Effector memory CD4-positive, alpha-beta T cell (primary cell): ENCODE data around the gene XPO4.

Experiments used
- DNase-seq, 3 donors: peaks; one replicate each; pipeline ENCODE4 v3.0.0-alpha.2; 2020
- H3K27ac ChIP-seq: 2 replicates; pipeline ENCODE4 v1.7.0; 2013; ENCODE audit warnings: mild to moderate bottlenecking, low read length, moderate library complexity; ENCODE audit not compliant: insufficient read depth, poor library complexity, severe bottlenecking
- H3K27me3 ChIP-seq: replicated peaks from 2 replicates; pipeline ENCODE4 v1.7.0; 2013; ENCODE audit warnings: mild to moderate bottlenecking, low read length; ENCODE audit not compliant: insufficient read depth, control insufficient read depth, poor library complexity, severe bottlenecking
- H3K36me3 ChIP-seq: 2 replicates; pipeline ENCODE4 v1.7.0; 2013; ENCODE audit warnings: mild to moderate bottlenecking, low read length, moderate library complexity; ENCODE audit not compliant: control insufficient read depth, insufficient read depth
- H3K4me1 ChIP-seq: 2 replicates; pipeline ENCODE4 v1.7.0; 2013; ENCODE audit warnings: low read length, mild to moderate bottlenecking; ENCODE audit not compliant: control insufficient read depth, insufficient read depth, poor library complexity, severe bottlenecking
- H3K4me3 ChIP-seq: 2 replicates; pipeline ENCODE4 v1.7.0; 2013; ENCODE audit warnings: low read length, low read depth, mild to moderate bottlenecking; ENCODE audit not compliant: insufficient read depth, poor library complexity, severe bottlenecking
- H3K9me3 ChIP-seq: 2 replicates; pipeline ENCODE4 v1.7.0; 2013; ENCODE audit warnings: mild to moderate bottlenecking, low read length, moderate library complexity; ENCODE audit not compliant: control insufficient read depth

The XPO4 gene

DNA sequence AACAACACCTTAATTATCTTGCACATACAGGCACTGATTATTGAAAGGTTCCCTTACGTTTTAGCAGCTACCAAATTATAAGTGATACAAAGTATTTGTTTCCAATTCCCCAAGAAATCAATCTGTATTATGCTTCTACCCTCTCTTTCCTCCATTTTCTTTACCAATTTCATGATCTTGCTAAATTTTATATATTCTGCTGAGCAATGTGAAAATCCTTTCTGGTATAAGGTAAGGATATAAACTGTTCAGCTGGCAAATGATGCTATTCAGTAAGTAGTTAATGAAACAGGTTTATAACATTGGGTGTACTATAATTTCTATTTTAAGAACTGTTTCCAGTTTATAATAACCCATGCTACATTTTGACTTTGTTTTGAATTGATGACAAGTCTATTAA, 127.8 kb downstream of the XPO4 start:
- no peak overlapping the region for H3K4me3 ChIP-seq
- H3K27me3 ChIP-seq = no peaks in the 10 kb centered on the region
- DNase-seq = no peak
- peaks cover 12% of the 10 kb centered on the region for H3K4me1 ChIP-seq
- H3K36me3 ChIP-seq = no peaks in the 10 kb centered on the region
- no peaks in the 10 kb centered on the region for H3K9me3 ChIP-seq
- H3K27ac ChIP-seq = no peak overlapping the region

DNA sequence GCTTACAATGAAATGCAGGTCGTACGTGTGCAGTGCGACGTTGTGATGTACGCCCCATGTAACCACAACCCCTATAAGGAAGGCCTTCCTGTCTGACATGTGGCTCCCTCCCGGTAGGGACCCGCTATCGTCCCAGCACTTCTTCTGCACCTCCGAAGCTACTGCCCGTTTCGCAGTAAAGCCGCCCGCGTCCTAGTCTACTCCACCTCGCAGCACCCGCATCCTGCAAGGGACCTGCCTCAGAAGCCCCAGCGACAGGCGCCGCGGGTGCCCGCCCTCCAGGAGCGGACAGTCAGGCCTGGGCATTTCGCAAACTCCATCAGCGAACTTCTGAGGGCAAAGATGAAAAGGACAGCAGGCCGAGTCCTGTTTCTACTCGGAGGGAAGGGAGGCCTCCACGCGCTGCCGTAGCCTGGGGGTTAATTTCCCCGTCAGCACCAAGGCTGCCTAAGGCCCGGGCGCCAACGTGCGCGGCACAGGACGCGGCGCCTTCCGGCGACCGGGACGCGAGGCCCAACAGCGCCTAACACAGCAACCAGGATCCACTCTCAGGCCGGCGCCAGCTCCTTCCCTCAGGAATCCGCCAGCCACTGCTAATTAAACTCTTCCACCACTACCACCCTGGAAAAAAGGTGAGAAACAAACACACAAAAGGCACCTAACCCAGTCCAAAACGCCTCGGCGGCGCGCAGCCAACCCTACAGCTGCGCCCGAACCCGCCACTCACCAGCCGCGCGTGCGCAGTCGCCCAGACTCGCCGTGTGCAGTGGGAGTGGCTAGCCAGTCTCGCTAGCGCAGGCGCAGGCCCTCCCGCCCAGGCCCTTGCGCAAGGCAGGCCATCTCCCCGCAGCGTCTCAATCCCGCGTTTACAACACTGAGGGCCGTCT, 129.1 kb downstream of the XPO4 start, which contains the start of gene EEF1AKMT1:
EEF1AKMT1 (minus strand) TSS at position 768 of the 887 bp plus-strand sequence. CDS start 16,363 bp downstream, outside the sequence.
- DNase-seq = peak; percentile 82 to 88 (median 85)
- peak within 1 kb of the TSS; percentile 63 for H3K4me3 ChIP-seq
- H3K9me3 ChIP-seq = no peaks in the 10 kb centered on the region

DNA sequence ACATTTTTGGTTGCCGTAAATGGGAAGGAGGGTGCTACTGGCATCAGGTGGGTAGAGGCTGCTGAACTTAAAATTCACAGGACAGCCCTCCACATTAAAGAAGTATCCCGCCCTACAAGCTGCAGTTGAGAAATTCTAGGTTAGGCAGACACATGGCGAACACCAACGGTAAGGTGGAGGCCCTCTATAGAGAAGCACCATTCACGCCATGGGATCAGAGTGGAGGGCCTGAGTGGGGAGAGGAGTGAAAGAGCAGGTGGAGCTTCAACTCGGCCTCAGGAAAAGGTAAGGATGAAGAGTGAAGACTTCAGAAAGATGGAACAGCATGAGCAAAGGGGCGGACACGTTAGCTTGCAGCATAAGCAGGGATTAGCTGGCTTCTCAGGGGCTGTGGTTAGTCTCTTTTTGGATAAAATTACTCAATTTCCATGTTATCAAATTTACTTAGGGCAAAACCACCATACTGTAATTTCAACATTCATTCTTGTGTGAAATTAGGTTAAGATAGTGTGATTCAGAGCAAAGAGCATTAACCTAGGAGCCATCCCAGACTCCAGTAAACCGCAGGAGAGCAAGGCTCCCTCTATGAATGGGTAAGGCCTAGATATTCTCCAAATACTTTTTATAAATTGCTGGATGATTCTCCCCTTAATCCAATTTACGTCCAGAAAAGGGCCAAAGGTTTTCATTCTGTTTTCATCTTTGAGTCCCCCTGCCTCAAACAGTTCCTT, 130.0 kb downstream of the XPO4 start:
- Histone ChIP-seq H3K4me3 (peak overlapping the region; percentile 63), H3K27me3 (no peaks in the 10 kb centered on the region), H3K27ac (peak overlapping the region; percentile 81), H3K36me3 (no peaks in the 10 kb centered on the region), H3K9me3 (no peaks in the 10 kb centered on the region), H3K4me1 (peaks cover 12% of the 10 kb centered on the region)
- no peak for DNase-seq

More for the DNA sequence above, 129.1 kb downstream of the XPO4 start, which contains the start of gene EEF1AKMT1:
- H3K27me3 ChIP-seq = no peaks in the 10 kb centered on the region
- H3K27ac ChIP-seq = peak within 1 kb of the TSS; percentile 81
- peaks cover 12% of the 10 kb centered on the region for H3K4me1 ChIP-seq
- no peaks in the 10 kb centered on the region for H3K36me3 ChIP-seq

DNA sequence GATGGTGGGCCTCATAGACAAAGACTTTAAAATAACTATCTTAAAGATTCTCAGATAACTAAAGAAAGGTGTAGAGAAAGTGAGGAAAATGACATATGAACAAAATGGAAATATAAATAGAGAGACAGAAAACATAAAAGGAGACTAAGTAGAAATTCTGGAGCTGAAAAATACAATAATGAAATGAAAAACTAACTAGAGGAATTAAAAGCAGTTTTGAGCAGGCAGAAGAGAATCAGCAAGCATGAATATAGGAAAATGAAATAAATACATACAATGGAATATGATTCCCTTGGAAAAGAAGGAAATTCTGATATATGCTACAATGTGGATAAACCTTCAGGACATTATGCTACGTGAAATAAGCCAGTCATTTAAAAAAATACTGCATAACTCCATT, 132.7 kb downstream of the XPO4 start:
- Histone ChIP-seq H3K4me1 (peaks cover 12% of the 10 kb centered on the region), H3K36me3 (no peaks in the 10 kb centered on the region), H3K27ac (no peak overlapping the region), H3K9me3 (no peaks in the 10 kb centered on the region), H3K4me3 (no peak overlapping the region), H3K27me3 (no peaks in the 10 kb centered on the region)
- no peak for DNase-seq

DNA sequence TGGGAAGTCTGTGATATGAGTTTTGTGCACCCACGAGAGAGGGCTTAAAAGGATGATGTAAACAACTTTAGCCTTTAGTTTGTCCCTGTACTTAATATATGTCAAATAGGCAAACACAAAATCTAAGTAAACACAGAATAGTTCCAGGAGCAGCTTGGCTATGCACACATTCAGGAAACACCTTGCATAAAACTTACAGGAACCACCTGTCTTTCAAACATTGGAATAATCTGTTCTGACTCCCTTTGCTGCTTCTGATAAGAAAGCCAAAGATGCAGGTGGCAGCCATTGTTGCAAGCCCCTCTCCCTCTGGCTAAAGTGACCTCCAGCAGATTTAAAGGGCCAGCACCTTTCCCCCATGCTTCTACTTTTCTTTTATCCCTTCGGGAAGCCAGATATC, 133.5 kb downstream of the XPO4 start:
- H3K4me3 ChIP-seq = no peak overlapping the region
- no peaks in the 10 kb centered on the region for H3K27me3 ChIP-seq
- H3K4me1 ChIP-seq = peaks cover 10% of the 10 kb centered on the region
- H3K27ac ChIP-seq = no peak overlapping the region
- no peaks in the 10 kb centered on the region for H3K9me3 ChIP-seq
- no peaks in the 10 kb centered on the region for H3K36me3 ChIP-seq
- no peak for DNase-seq

DNA sequence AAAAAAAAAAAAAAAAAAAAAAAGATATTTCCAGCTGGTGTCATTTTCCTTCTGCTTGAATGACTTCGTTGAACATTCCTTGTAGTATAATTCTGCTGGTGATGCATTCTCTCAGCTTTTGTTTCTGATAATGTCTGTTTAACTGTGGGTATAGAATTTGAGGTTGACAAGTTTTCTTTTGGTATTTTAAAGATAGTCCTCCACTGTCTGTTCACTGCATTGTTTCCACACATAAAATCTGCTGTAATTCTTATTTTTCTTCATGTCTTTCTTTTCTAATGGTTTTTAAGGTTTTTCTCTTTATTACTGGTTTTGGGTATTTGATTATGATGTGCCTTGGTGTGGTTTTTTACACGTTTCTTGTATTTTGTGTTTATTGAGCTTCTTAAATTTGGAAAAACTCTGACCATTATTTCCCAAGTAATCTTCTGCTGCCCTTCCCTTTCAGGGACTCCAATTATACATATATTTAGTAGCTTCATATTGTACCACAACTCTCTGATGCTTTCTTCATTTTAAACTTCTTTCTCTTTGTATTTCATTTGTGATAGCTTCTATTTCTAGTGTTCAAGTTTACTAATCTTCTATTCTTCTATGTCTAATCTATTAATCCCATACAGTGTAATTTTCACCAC, 135.1 kb downstream of the XPO4 start:
- DNase-seq = no peak
- H3K9me3 ChIP-seq = no peaks in the 10 kb centered on the region
- H3K27me3 ChIP-seq = no peaks in the 10 kb centered on the region
- no peaks in the 10 kb centered on the region for H3K36me3 ChIP-seq
- H3K27ac ChIP-seq = no peak overlapping the region
- peaks cover 3% of the 10 kb centered on the region for H3K4me1 ChIP-seq
- H3K4me3 ChIP-seq = no peak overlapping the region

DNA sequence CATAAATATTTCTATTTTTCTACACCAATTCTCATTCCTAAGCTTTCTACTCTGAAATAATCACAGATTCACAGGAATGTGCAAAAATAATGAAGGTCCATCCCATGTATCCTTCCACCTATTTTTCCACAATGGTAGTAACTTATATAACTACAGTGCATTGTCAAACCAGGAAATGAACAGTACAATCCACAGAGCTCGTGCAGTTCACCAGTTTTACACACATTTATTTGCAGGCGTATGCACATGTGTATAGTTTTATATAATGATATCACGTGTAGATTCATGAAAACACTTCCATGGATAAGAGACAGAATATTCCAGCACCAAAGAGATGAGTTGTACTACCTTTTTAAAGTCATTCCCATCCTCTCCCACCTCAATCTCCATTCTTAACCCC, 141.7 kb downstream of the XPO4 start:
- H3K9me3 ChIP-seq = no peaks in the 10 kb centered on the region
- no peaks in the 10 kb centered on the region for H3K36me3 ChIP-seq
- no peak overlapping the region for H3K4me3 ChIP-seq
- no peaks in the 10 kb centered on the region for H3K4me1 ChIP-seq
- DNase-seq = no peak
- H3K27me3 ChIP-seq = no peaks in the 10 kb centered on the region
- no peak overlapping the region for H3K27ac ChIP-seq

DNA sequence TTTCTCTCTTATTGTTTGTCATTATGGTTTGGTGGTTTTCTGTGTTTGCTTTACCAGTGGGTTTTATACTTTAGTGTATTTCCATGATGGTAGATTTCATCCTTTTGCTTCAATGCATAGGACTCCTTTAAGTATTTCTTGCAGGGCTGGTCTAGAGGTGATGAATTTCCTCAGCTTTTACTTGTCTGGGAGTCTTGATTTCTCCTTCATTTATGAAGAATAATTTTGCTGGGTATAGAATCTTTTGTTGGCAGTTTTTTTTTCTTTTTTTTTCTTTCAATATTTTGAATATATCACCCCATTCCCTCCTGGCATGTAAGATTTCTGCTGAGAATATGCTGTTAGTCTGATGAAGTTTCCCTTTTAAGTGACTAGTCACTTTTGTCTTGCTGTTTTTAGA, 148.5 kb downstream of the XPO4 start:
- Histone ChIP-seq H3K9me3 (peaks cover 7% of the 10 kb centered on the region), H3K4me3 (no peak overlapping the region), H3K27me3 (no peaks in the 10 kb centered on the region), H3K4me1 (no peaks in the 10 kb centered on the region), H3K27ac (no peak overlapping the region), H3K36me3 (no peaks in the 10 kb centered on the region)
- DNase-seq = no peak

DNA sequence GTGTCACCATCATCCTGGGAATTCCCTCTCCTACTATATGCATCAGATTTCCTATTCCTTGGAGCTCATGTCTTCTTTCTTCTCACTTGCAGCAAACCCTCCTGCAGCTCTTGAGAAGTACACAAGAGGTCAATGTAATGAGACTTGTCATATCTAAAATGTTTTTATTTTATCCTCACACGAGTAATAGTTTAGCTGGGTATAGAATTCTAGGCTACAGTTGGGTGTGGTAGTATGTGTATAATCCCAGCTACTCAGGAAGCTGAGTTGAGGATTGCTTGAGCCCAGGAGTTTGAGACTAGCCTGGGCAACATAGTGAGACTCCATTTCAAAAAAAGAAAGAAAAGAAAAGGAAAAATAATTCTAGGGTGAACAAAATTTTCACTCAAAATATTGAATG, 153.2 kb downstream of the XPO4 start:
- H3K36me3 ChIP-seq = no peaks in the 10 kb centered on the region
- no peak for DNase-seq
- H3K9me3 ChIP-seq = peaks cover 7% of the 10 kb centered on the region
- H3K27me3 ChIP-seq = no peaks in the 10 kb centered on the region
- no peak overlapping the region for H3K4me3 ChIP-seq
- H3K27ac ChIP-seq = no peak overlapping the region
- no peaks in the 10 kb centered on the region for H3K4me1 ChIP-seq
